HG03066 (cell line): ENCODE measurements around the gene CDC42SE2.
"Not testable (repeated sequence)": the region's sequence is repeated elsewhere in the genome, so short reads cannot be mapped to it uniquely, and the experiment has no call there.

Experiments used
- ATAC-seq: cut with Tn5 transposase; IDR thresholded peaks from one replicate; pipeline ENCODE4 v1.9.1; 2021; ENCODE audit warnings: low read depth; ENCODE audit not compliant: unreplicated experiment

Gene CDC42SE2

GRCh38 chr5:131246504-131246903, 17.3 kb upstream of the CDC42SE2 start:
- no peak for ATAC-seq

- ATAC-seq: no peak
These were observed 12.9 kb upstream of the CDC42SE2 start for GRCh38 chr5:131250751-131251475.

- ATAC-seq: peak; percentile 76
These were observed 11.1 kb upstream of the CDC42SE2 start for GRCh38 chr5:131252824-131253171.

- ATAC-seq: not testable (repeated sequence)
These were observed 9.8 kb upstream of the CDC42SE2 start for GRCh38 chr5:131254025-131254424.

GRCh38 chr5:131254741-131255140, 9.1 kb upstream of the CDC42SE2 start:
- no peak for ATAC-seq

GRCh38 chr5:131256507-131256823, 7.4 kb upstream of the CDC42SE2 start:
- ATAC-seq: no peak

- no peak for ATAC-seq
These were observed 5.1 kb upstream of the CDC42SE2 start for GRCh38 chr5:131258733-131259132.

GRCh38 chr5:131259326-131259725, 4.5 kb upstream of the CDC42SE2 start:
- no peak for ATAC-seq

GRCh38 chr5:131260895-131261294, 3.0 kb upstream of the CDC42SE2 start:
- ATAC-seq: no peak

GRCh38 chr5:131261483-131261882, 2.4 kb upstream of the CDC42SE2 start:
- no peak for ATAC-seq

GRCh38 chr5:131262953-131263541, 806 bp upstream of the CDC42SE2 start:
- peak; percentile 11 for ATAC-seq

- peak; percentile 7 for ATAC-seq
These were observed 722 bp downstream of the CDC42SE2 start for GRCh38 chr5:131264451-131265099.

GRCh38 chr5:131265311-131265803, 1.5 kb downstream of the CDC42SE2 start:
- ATAC-seq: peak; percentile 29

- ATAC-seq: no peak
These were observed 2.7 kb downstream of the CDC42SE2 start for GRCh38 chr5:131266370-131267060.

- ATAC-seq: no peak
These were observed 5.0 kb downstream of the CDC42SE2 start for GRCh38 chr5:131268758-131269370.

- ATAC-seq: no peak
These were observed 7.0 kb downstream of the CDC42SE2 start for GRCh38 chr5:131270809-131271208.

- not testable (repeated sequence) for ATAC-seq
These were observed 8.0 kb downstream of the CDC42SE2 start for GRCh38 chr5:131271888-131272287.

- no peak for ATAC-seq
These were observed 8.5 kb downstream of the CDC42SE2 start for GRCh38 chr5:131272307-131272706.

GRCh38 chr5:131272724-131273123, 8.9 kb downstream of the CDC42SE2 start:
- no peak for ATAC-seq

GRCh38 chr5:131274326-131275063, 10.6 kb downstream of the CDC42SE2 start:
- ATAC-seq: no peak
